ENCODE data around the gene CTRB1.

Gene CTRB1

GRCh38 chr16:75195811-75196790, 22.7 kb upstream of the CTRB1 start:
- no peak for TF ChIP-seq CTCF (IDR thresholded peaks at IDR 0.05; ENCODE audit: low read depth, low read length)
- DNase-seq (ENCODE audit: low read depth in 2 of 2), result no peak

GRCh38 chr16:75196836-75197235, 22.0 kb upstream of the CTRB1 start:
- H3K4me3 ChIP-seq (replicated peaks in 1 of 2; ENCODE audit: low read depth in 2 of 2, low read length in 2 of 2), result no peak overlapping the region

More at GRCh38 chr16:75195811-75196790, 22.7 kb upstream of the CTRB1 start:
- no peak overlapping the region for H3K4me3 ChIP-seq (replicated peaks in 1 of 2; ENCODE audit: low read depth in 2 of 2, low read length in 2 of 2)

GRCh38 chr16:75197522-75198134, 21.2 kb upstream of the CTRB1 start:
- DNase-seq (ENCODE audit: low read depth in 2 of 2), result peak in 1 of 2 donors; percentile 26
- H3K4me3 ChIP-seq (replicated peaks in 1 of 2; ENCODE audit: low read depth in 2 of 2, low read length in 2 of 2), result peak overlapping the region in 1 of 2 donors; percentile 51
- no peak for TF ChIP-seq CTCF (IDR thresholded peaks at IDR 0.05; ENCODE audit: low read depth, low read length)

More at GRCh38 chr16:75196836-75197235, 22.0 kb upstream of the CTRB1 start:
- TF ChIP-seq CTCF (IDR thresholded peaks at IDR 0.05; ENCODE audit: low read depth, low read length), result no peak
- DNase-seq (ENCODE audit: low read depth in 2 of 2), result no peak

GRCh38 chr16:75198135-75198600, 20.6 kb upstream of the CTRB1 start:
- no peak for TF ChIP-seq CTCF (IDR thresholded peaks at IDR 0.05; ENCODE audit: low read depth, low read length)
- peak; percentile 51 to 64 for DNase-seq (ENCODE audit: low read depth in 2 of 2)
- peak overlapping the region; percentile 22 to 51 for H3K4me3 ChIP-seq (replicated peaks in 1 of 2; ENCODE audit: low read depth in 2 of 2, low read length in 2 of 2)

GRCh38 chr16:75202069-75202590, 16.7 kb upstream of the CTRB1 start:
- no peak for DNase-seq (ENCODE audit: low read depth in 2 of 2)
- H3K4me3 ChIP-seq (replicated peaks in 1 of 2; ENCODE audit: low read depth in 2 of 2, low read length in 2 of 2), result no peak overlapping the region
- TF ChIP-seq CTCF (IDR thresholded peaks at IDR 0.05; ENCODE audit: low read depth, low read length), result no peak

GRCh38 chr16:75203096-75203495, 15.7 kb upstream of the CTRB1 start:
- TF ChIP-seq CTCF (IDR thresholded peaks at IDR 0.05; ENCODE audit: low read depth, low read length), result no peak
- H3K4me3 ChIP-seq (replicated peaks in 1 of 2; ENCODE audit: low read depth in 2 of 2, low read length in 2 of 2), result no peak overlapping the region
- DNase-seq (ENCODE audit: low read depth in 2 of 2), result no peak
